HG03135 (cell line): Measurements from ENCODE around the gene GLT1D1.

Experiments used
- ATAC-seq: cut with Tn5 transposase; IDR thresholded peaks from one replicate; pipeline ENCODE4 v1.9.1; 2021; ENCODE audit warnings: mild to moderate bottlenecking, moderate library complexity; ENCODE audit not compliant: unreplicated experiment

GLT1D1 gene

GRCh38 chr12:128852026-128852698 is 1.1 kb upstream of the GLT1D1 start:
- no peak for ATAC-seq

GRCh38 chr12:128853600-128854197 is 421 bp downstream of the GLT1D1 start:
- ATAC-seq: no peak

- no peak for ATAC-seq
These were observed 2.9 kb downstream of the GLT1D1 start for GRCh38 chr12:128856035-128856790.

- ATAC-seq: no peak
These were observed 3.5 kb downstream of the GLT1D1 start for GRCh38 chr12:128856791-128857078.

GRCh38 chr12:128857133-128857763 is 4.0 kb downstream of the GLT1D1 start:
- no peak for ATAC-seq

- no peak for ATAC-seq
These were observed 6.0 kb downstream of the GLT1D1 start for GRCh38 chr12:128859311-128859710.

- ATAC-seq: no peak
These were observed 8.1 kb downstream of the GLT1D1 start for GRCh38 chr12:128861226-128862016.

GRCh38 chr12:128863957-128864356 is 10.7 kb downstream of the GLT1D1 start:
- ATAC-seq: no peak

- ATAC-seq: no peak
These were observed 11.4 kb downstream of the GLT1D1 start for GRCh38 chr12:128864516-128865186.

- ATAC-seq: no peak
These were observed 14.2 kb downstream of the GLT1D1 start for GRCh38 chr12:128867466-128867865.

GRCh38 chr12:128871516-128871892 is 18.2 kb downstream of the GLT1D1 start:
- no peak for ATAC-seq

GRCh38 chr12:128872303-128872702 is 19.0 kb downstream of the GLT1D1 start:
- ATAC-seq: no peak

GRCh38 chr12:128876559-128876958 is 23.3 kb downstream of the GLT1D1 start:
- no peak for ATAC-seq

- no peak for ATAC-seq
These were observed 26.9 kb downstream of the GLT1D1 start for GRCh38 chr12:128879898-128880764.

GRCh38 chr12:128891856-128892255 is 38.6 kb downstream of the GLT1D1 start:
- ATAC-seq: no peak

- ATAC-seq: no peak
These were observed 50.0 kb downstream of the GLT1D1 start for GRCh38 chr12:128903236-128903635.

GRCh38 chr12:128905003-128905544 is 51.8 kb downstream of the GLT1D1 start:
- no peak for ATAC-seq

- ATAC-seq: no peak
These were observed 53.3 kb downstream of the GLT1D1 start for GRCh38 chr12:128906485-128907137.

- no peak for ATAC-seq
These were observed 55.0 kb downstream of the GLT1D1 start for GRCh38 chr12:128908254-128908653.
